SU-DHL-6 (cell line): ENCODE measurements around the gene TDRD1.

ENCODE experiments used
- H2AFZ ChIP-seq: fragments of 200-600 bp; sonication (generic); 2 replicates; pipeline ENCODE4 v1.6.1; 2014; ENCODE audit warnings: low read depth, mild to moderate bottlenecking, moderate library complexity, mixed read lengths, antibody characterized with exemption, low read length; ENCODE audit not compliant: severe bottlenecking
- H3F3A ChIP-seq: fragments of 200-600 bp; shearing (Covaris generic); 2 replicates; pipeline ENCODE4 v1.6.0; 2016; ENCODE audit warnings: antibody characterized with exemption, mild to moderate bottlenecking; ENCODE audit not compliant: insufficient read depth
- H3K27ac ChIP-seq: fragments of 200-600 bp; sonication (generic); 2 replicates; pipeline ENCODE4 v1.5.1; 2016; ENCODE audit warnings: low read depth, mild to moderate bottlenecking, low read length, moderate library complexity, mixed read lengths
- H3K27me3 ChIP-seq: fragments of 200-600 bp; sonication (generic), shearing (Covaris generic); 2 replicates; pipeline ENCODE4 v1.6.0; 2014; ENCODE audit warnings: mild to moderate bottlenecking, low read length
- H3K36me3 ChIP-seq: fragments of 200-600 bp; sonication (generic); 2 replicates; pipeline ENCODE4 v1.6.1; 2014; ENCODE audit warnings: mild to moderate bottlenecking, low read length, mixed read lengths
- H3K4me2 ChIP-seq: fragments of 300-600, 200-600 bp; shearing (Covaris generic), sonication (generic); 2 replicates; pipeline ENCODE4 v1.6.0; 2014; ENCODE audit warnings: low read length, low read depth, mild to moderate bottlenecking; ENCODE audit not compliant: poor library complexity, severe bottlenecking
- H3K4me3 ChIP-seq: fragments of 200-600 bp; sonication (generic); 2 replicates; pipeline ENCODE4 v1.5.1; 2014; ENCODE audit warnings: antibody characterized with exemption, low read length, mild to moderate bottlenecking, mixed read lengths; ENCODE audit not compliant: insufficient read depth, poor library complexity, severe bottlenecking
- H3K79me2 ChIP-seq: fragments of 200-600 bp; sonication (generic); 2 replicates; pipeline ENCODE4 v1.6.1; 2014; ENCODE audit warnings: mild to moderate bottlenecking, low read length, moderate library complexity; ENCODE audit not compliant: insufficient read depth
- H3K9ac ChIP-seq: fragments of 200-600 bp; sonication (generic); 2 replicates; pipeline ENCODE4 v1.7.0; 2014; ENCODE audit warnings: mild to moderate bottlenecking, low read length
- H3K9me2 ChIP-seq: fragments of 200-600 bp; sonication (generic); replicated peaks from 2 replicates; pipeline ENCODE4 v1.6.1; 2014; ENCODE audit warnings: low read length; ENCODE audit not compliant: insufficient read depth
- H3K9me3 ChIP-seq: fragments of 200-600 bp; sonication (generic); 2 replicates; pipeline ENCODE4 v1.6.1; 2014; ENCODE audit warnings: low read length, mixed read lengths; ENCODE audit not compliant: insufficient read depth
- H4K20me1 ChIP-seq: fragments of 200-600 bp; sonication (generic); 2 replicates; pipeline ENCODE4 v1.6.1; 2014; ENCODE audit warnings: low read depth, mild to moderate bottlenecking, antibody characterized with exemption, low read length, moderate library complexity, mixed read lengths
- CTCF ChIP-seq: fragments of 200-600 bp; sonication (generic); IDR thresholded peaks from one replicate; pipeline ENCODE4 v1.5.1; 2017; ENCODE audit warnings: antibody characterized with exemption, mild to moderate bottlenecking, low read length, moderate library complexity; ENCODE audit not compliant: insufficient read depth, poor library complexity, severe bottlenecking
- EZH2phosphoT487 ChIP-seq: fragments of 200-600 bp; sonication (generic), shearing (Covaris generic); conservative IDR thresholded peaks from 2 replicates; pipeline ENCODE4 v1.6.1; 2018; ENCODE audit warnings: mild to moderate bottlenecking, antibody characterized with exemption, low read length, moderate library complexity, mixed read lengths

Gene TDRD1

GRCh38 chr10:114234132-114234531, 55.0 kb downstream of the TDRD1 start:
- Histone ChIP-seq H3K4me3 (no peak overlapping the region), H2AFZ (no peak overlapping the region), H3K27me3 (no peaks in the 10 kb centered on the region), H3K9ac (no peak overlapping the region), H3K27ac (no peak overlapping the region), H3K79me2 (no peaks in the 10 kb centered on the region), H3K9me2 (no peaks in the 10 kb centered on the region), H3K4me2 (no peak overlapping the region), H3K9me3 (no peaks in the 10 kb centered on the region), H4K20me1 (no peaks in the 10 kb centered on the region), H3K36me3 (no peaks in the 10 kb centered on the region), H3F3A (no peaks in the 10 kb centered on the region)
- no peak for TF ChIP-seq CTCF

GRCh38 chr10:114239117-114239993, 60.2 kb downstream of the TDRD1 start, which contains the start of gene VWA2:
TSS of gene VWA2 (plus strand) at chr10:114239254. CDS start at chr10:114248714, 9,460 bp downstream.
- Histone ChIP-seq H4K20me1 (no peaks in the 10 kb centered on the region), H3K9me2 (no peaks in the 10 kb centered on the region), H3K36me3 (no peaks in the 10 kb centered on the region), H3K9me3 (no peaks in the 10 kb centered on the region), H3K4me3 (no peak within 1 kb of the TSS), H3K4me2 (no peak within 1 kb of the TSS), H3K79me2 (no peaks in the 10 kb centered on the region), H3K27ac (no peak within 1 kb of the TSS), H2AFZ (no peak within 1 kb of the TSS), H3K9ac (no peak within 1 kb of the TSS), H3F3A (no peaks in the 10 kb centered on the region), H3K27me3 (no peaks in the 10 kb centered on the region)
- TF ChIP-seq EZH2phosphoT487: no peak
- TF ChIP-seq CTCF: no peak

- Histone ChIP-seq H3K36me3 (no peaks in the 10 kb centered on the region), H3K27me3 (no peaks in the 10 kb centered on the region), H3K4me2 (no peak overlapping the region), H3K79me2 (no peaks in the 10 kb centered on the region), H4K20me1 (no peaks in the 10 kb centered on the region), H3K9ac (no peak overlapping the region), H3K27ac (no peak overlapping the region), H3K9me3 (no peaks in the 10 kb centered on the region), H3K9me2 (no peaks in the 10 kb centered on the region), H2AFZ (no peak overlapping the region), H3F3A (no peaks in the 10 kb centered on the region), H3K4me3 (no peak overlapping the region)
- TF ChIP-seq EZH2phosphoT487 (no peak), CTCF (no peak)
Observed at GRCh38 chr10:114239994-114240345, 60.8 kb downstream of the TDRD1 start.
